ENCODE results near the gene ALDH1B1.

Gene ALDH1B1

GRCh38 chr9:38361473-38361850 is 31.0 kb upstream of the ALDH1B1 start:
- H3K9me2 ChIP-seq (replicated peaks; ENCODE audit: insufficient read depth, low read length): no peaks in the 10 kb centered on the region

GRCh38 chr9:38362852-38363588 is 29.5 kb upstream of the ALDH1B1 start:
- Histone ChIP-seq H3K4me3 (ENCODE audit: insufficient read depth, low read length, poor library complexity, severe bottlenecking) (no peak overlapping the region), H3K27ac (ENCODE audit: low read depth, low read length) (no peak overlapping the region), H2AFZ (ENCODE audit: low read depth, low read length, severe bottlenecking) (no peak overlapping the region), H4K20me1 (ENCODE audit: low read depth, low read length) (no peaks in the 10 kb centered on the region), H3K36me3 (ENCODE audit: low read length) (no peaks in the 10 kb centered on the region), H3K9me2 (replicated peaks; ENCODE audit: insufficient read depth, low read length) (no peaks in the 10 kb centered on the region), H3K9ac (ENCODE audit: low read length) (no peak overlapping the region), H3K79me2 (ENCODE audit: insufficient read depth, low read length) (no peaks in the 10 kb centered on the region), H3K4me2 (ENCODE audit: low read depth, low read length, poor library complexity, severe bottlenecking) (no peak overlapping the region), H3K27me3 (ENCODE audit: low read length) (no peaks in the 10 kb centered on the region), H3F3A (ENCODE audit: insufficient read depth) (no peaks in the 10 kb centered on the region), H3K9me3 (ENCODE audit: insufficient read depth, low read length) (no peaks in the 10 kb centered on the region)
- no peak for TF ChIP-seq EZH2phosphoT487 (conservative IDR thresholded peaks at IDR 0.05; ENCODE audit: low read length)
- TF ChIP-seq, protein P1, sequence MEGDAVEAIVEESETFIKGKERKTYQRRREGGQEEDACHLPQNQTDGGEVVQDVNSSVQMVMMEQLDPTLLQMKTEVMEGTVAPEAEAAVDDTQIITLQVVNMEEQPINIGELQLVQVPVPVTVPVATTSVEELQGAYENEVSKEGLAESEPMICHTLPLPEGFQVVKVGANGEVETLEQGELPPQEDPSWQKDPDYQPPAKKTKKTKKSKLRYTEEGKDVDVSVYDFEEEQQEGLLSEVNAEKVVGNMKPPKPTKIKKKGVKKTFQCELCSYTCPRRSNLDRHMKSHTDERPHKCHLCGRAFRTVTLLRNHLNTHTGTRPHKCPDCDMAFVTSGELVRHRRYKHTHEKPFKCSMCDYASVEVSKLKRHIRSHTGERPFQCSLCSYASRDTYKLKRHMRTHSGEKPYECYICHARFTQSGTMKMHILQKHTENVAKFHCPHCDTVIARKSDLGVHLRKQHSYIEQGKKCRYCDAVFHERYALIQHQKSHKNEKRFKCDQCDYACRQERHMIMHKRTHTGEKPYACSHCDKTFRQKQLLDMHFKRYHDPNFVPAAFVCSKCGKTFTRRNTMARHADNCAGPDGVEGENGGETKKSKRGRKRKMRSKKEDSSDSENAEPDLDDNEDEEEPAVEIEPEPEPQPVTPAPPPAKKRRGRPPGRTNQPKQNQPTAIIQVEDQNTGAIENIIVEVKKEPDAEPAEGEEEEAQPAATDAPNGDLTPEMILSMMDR (IDR thresholded peaks at IDR 0.05; ENCODE audit: insufficient read depth, low read length, poor library complexity, severe bottlenecking): peak; percentile 11

More at GRCh38 chr9:38361473-38361850, 31.0 kb upstream of the ALDH1B1 start:
- H3F3A ChIP-seq (ENCODE audit: insufficient read depth): no peaks in the 10 kb centered on the region
- no peak overlapping the region for H2AFZ ChIP-seq (ENCODE audit: low read depth, low read length, severe bottlenecking)
- no peaks in the 10 kb centered on the region for H3K27me3 ChIP-seq (ENCODE audit: low read length)
- no peaks in the 10 kb centered on the region for H3K9me3 ChIP-seq (ENCODE audit: insufficient read depth, low read length)
- no peak overlapping the region for H3K27ac ChIP-seq (ENCODE audit: low read depth, low read length)
- no peaks in the 10 kb centered on the region for H4K20me1 ChIP-seq (ENCODE audit: low read depth, low read length)
- H3K36me3 ChIP-seq (ENCODE audit: low read length): no peaks in the 10 kb centered on the region
- H3K9ac ChIP-seq (ENCODE audit: low read length): no peak overlapping the region
- H3K79me2 ChIP-seq (ENCODE audit: insufficient read depth, low read length): no peaks in the 10 kb centered on the region
- TF ChIP-seq, protein P1 (IDR thresholded peaks at IDR 0.05; ENCODE audit: insufficient read depth, low read length, poor library complexity, severe bottlenecking): no peak
- no peak for TF ChIP-seq EZH2phosphoT487 (conservative IDR thresholded peaks at IDR 0.05; ENCODE audit: low read length)
- no peak overlapping the region for H3K4me3 ChIP-seq (ENCODE audit: insufficient read depth, low read length, poor library complexity, severe bottlenecking)
- no peak overlapping the region for H3K4me2 ChIP-seq (ENCODE audit: low read depth, low read length, poor library complexity, severe bottlenecking)

- Histone ChIP-seq H2AFZ (ENCODE audit: low read depth, low read length, severe bottlenecking) (no peak overlapping the region), H3K27ac (ENCODE audit: low read depth, low read length) (no peak overlapping the region), H3K9me3 (ENCODE audit: insufficient read depth, low read length) (no peaks in the 10 kb centered on the region), H3F3A (ENCODE audit: insufficient read depth) (no peaks in the 10 kb centered on the region), H3K27me3 (ENCODE audit: low read length) (no peaks in the 10 kb centered on the region), H3K36me3 (ENCODE audit: low read length) (no peaks in the 10 kb centered on the region), H4K20me1 (ENCODE audit: low read depth, low read length) (no peaks in the 10 kb centered on the region), H3K9me2 (replicated peaks; ENCODE audit: insufficient read depth, low read length) (no peaks in the 10 kb centered on the region), H3K4me3 (ENCODE audit: insufficient read depth, low read length, poor library complexity, severe bottlenecking) (no peak overlapping the region), H3K9ac (ENCODE audit: low read length) (no peak overlapping the region), H3K79me2 (ENCODE audit: insufficient read depth, low read length) (no peaks in the 10 kb centered on the region), H3K4me2 (ENCODE audit: low read depth, low read length, poor library complexity, severe bottlenecking) (no peak overlapping the region)
- no peak for TF ChIP-seq EZH2phosphoT487 (conservative IDR thresholded peaks at IDR 0.05; ENCODE audit: low read length)
- TF ChIP-seq, protein P1 (IDR thresholded peaks at IDR 0.05; ENCODE audit: insufficient read depth, low read length, poor library complexity, severe bottlenecking): no peak
These were observed 28.9 kb upstream of the ALDH1B1 start for GRCh38 chr9:38363589-38363925.

Data from SU-DHL-6 (cell line).